Left ventricle myocardium inferior (tissue), 1 donor: ENCODE results near the gene GUCA2B. TPM values are rescaled to one million over a fixed set of nuclear protein-coding genes. Genes with fewer than 3 reads are reported as not detected.

ENCODE experiments used
- DNase-seq: peaks from one replicate; pipeline ENCODE4 v3.0.0-alpha.2; 2020
- H3K27ac ChIP-seq: fragments of 200-600 bp; replicated peaks from 2 replicates; pipeline ENCODE4 v1.8.0; 2021
- H3K27me3 ChIP-seq: fragments of 200-600 bp; 2 replicates; pipeline ENCODE4 v1.8.0; 2021; ENCODE audit warnings: low read depth
- H3K36me3 ChIP-seq: fragments of 200-600 bp; 2 replicates; pipeline ENCODE4 v1.8.0; 2021
- H3K4me1 ChIP-seq: fragments of 200-600 bp; 2 replicates; pipeline ENCODE4 v1.8.0; 2021
- H3K4me3 ChIP-seq: fragments of 200-600 bp; 2 replicates; pipeline ENCODE4 v1.8.0; 2021; ENCODE audit warnings: mild to moderate bottlenecking, moderate library complexity
- H3K9me3 ChIP-seq: fragments of 200-600 bp; replicated peaks from 2 replicates; pipeline ENCODE4 v1.8.0; 2021
- CTCF ChIP-seq: fragments of 200-600 bp; IDR thresholded peaks from 2 replicates; pipeline ENCODE4 v1.8.0; 2021; ENCODE audit warnings: antibody characterized with exemption, mild to moderate bottlenecking, borderline replicate concordance
- intact Hi-C: fragments of 100-400 bp; cut with micrococcal nuclease; formaldehyde crosslinking; loops from one replicate; pipeline ENCODE4 v1.11.0; 2022
- long read RNA-seq: library from polyadenylated mRNA; unstranded; transcript quantifications from one replicate; pipeline ENCODE4 v2.0.0, GENCODE V29; 2021
- total RNA-seq: library from RNA; stranded (reverse); fragmentation: NEBNext Ultra II Directional; extraction: Animal tissue kit (Norgen Biotek cat#: 25700); gene quantifications from one replicate; pipeline ENCODE4 v1.2.1, GENCODE V29; 2021
- donor health status: DM: no; HTN: yes; CAD: no; lungs with severe emphysema.

GUCA2B gene
- total RNA-seq = not detected
- long read RNA-seq = 0 reads

- DNase-seq = no peak
- intact Hi-C loops = no loop called here
- Histone ChIP-seq H3K9me3 (no peaks in the 10 kb centered on the region), H3K36me3 (no peaks in the 10 kb centered on the region), H3K4me1 (peaks cover 11% of the 10 kb centered on the region), H3K27ac (no peak within 1 kb of the TSS), H3K4me3 (no peak within 1 kb of the TSS), H3K27me3 (peaks cover 4% of the 10 kb centered on the region)
- TF ChIP-seq CTCF = no peak
Observed at GRCh38 chr1:42152907-42153600, at the start of gene GUCA2B. Gene GUCA2B (plus strand): TSS chr1:42153410. CDS start chr1:42153451, 41 bp downstream.

DNA sequence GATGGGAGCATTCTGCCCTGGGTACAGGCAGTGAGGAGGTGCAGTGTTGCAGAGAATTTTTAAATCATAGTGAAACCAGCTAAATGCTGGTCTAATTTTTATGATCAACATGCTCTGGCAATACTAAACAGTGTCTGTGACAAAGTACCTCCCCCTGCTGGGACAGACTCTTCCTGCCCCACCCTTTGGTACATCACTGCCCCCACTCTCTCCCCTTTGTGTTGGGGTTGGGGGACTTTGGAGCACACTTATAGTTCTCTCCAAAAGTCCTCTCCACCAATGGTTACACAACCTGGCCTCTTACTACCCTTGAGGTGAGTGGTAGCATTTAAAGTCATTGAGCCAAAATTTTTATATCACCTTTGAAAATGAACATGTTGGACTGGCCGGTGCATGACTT lies 48.2 kb upstream of the GUCA2B start:
- no peak for TF ChIP-seq CTCF
- intact Hi-C loops = no loop called here
- no peak for DNase-seq
- no peaks in the 10 kb centered on the region for H3K36me3 ChIP-seq
- H3K4me1 ChIP-seq = no peaks in the 10 kb centered on the region
- no peak overlapping the region for H3K4me3 ChIP-seq
- H3K27me3 ChIP-seq = no peaks in the 10 kb centered on the region
- H3K27ac ChIP-seq = no peak overlapping the region
- H3K9me3 ChIP-seq = peaks cover 4% of the 10 kb centered on the region

- Histone ChIP-seq H3K27ac (no peak overlapping the region), H3K27me3 (peaks cover 9% of the 10 kb centered on the region), H3K36me3 (no peaks in the 10 kb centered on the region), H3K9me3 (no peaks in the 10 kb centered on the region), H3K4me3 (no peak overlapping the region), H3K4me1 (no peaks in the 10 kb centered on the region)
- DNase-seq = no peak
- intact Hi-C loops = no loop called here
- no peak for TF ChIP-seq CTCF
Observed at GRCh38 chr1:42108309-42108708, 44.9 kb upstream of the GUCA2B start.

DNA sequence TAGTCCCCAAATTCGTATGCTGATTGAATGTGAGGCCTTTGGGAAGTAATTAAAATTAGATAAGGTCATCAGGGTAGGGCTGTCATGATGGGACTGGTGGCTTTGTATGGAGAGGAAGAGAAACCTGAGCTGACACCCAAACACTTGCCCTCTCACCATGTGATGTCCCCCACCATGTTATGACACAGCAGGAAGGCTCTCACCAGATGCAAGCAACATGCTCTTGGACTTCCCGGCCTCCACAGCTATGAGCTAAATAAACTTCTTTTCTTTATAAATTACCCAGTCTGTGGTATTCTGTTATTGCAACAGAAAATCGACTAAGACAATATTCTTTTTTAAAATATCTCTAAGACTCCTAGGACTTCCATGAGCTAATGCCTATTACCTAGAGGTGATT lies 43.6 kb upstream of the GUCA2B start:
- DNase-seq = no peak
- no peaks in the 10 kb centered on the region for H3K9me3 ChIP-seq
- peaks cover 9% of the 10 kb centered on the region for H3K27me3 ChIP-seq
- intact Hi-C loops = no loop called here
- no peak for TF ChIP-seq CTCF
- no peak overlapping the region for H3K4me3 ChIP-seq
- H3K4me1 ChIP-seq = no peaks in the 10 kb centered on the region
- no peak overlapping the region for H3K27ac ChIP-seq
- no peaks in the 10 kb centered on the region for H3K36me3 ChIP-seq

DNA sequence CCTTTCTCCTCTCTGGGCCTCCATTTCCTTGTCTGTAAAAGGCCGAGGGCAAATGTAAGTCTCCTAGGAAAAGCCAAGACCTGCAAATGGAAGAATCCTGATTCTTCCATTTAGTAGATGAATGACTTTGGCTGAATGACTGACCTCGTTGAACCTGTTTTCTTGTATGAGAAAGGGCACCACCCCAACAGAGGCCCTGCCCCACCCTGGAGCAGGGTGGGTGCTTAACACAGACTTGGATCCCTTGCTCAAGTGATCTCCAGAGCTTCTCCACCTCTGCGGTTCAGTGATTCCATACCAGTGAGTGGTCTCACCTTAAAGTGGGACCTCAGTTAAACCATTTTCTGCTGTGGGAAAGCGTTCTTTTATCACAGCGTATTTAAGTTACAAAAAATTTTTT lies 39.0 kb upstream of the GUCA2B start:
- H3K27ac ChIP-seq = no peak overlapping the region
- H3K36me3 ChIP-seq = no peaks in the 10 kb centered on the region
- H3K4me3 ChIP-seq = no peak overlapping the region
- DNase-seq = no peak
- TF ChIP-seq CTCF = no peak
- H3K9me3 ChIP-seq = no peaks in the 10 kb centered on the region
- H3K27me3 ChIP-seq = peaks cover 31% of the 10 kb centered on the region
- intact Hi-C loops = no loop called here
- H3K4me1 ChIP-seq = no peaks in the 10 kb centered on the region
